WTC11 (cell line): ENCODE data around the gene MAPKAP1.

Experiments used
- CREB1 ChIP-seq: sonication (generic); formaldehyde crosslinking; IDR thresholded peaks from 2 replicates; pipeline ENCODE4 v1.8.0; 2023; ENCODE audit warnings: mild to moderate bottlenecking, missing genetic modification reagents
- CREM ChIP-seq: sonication (generic); formaldehyde crosslinking; IDR thresholded peaks from 2 replicates; pipeline ENCODE4 v1.8.1; 2022; ENCODE audit warnings: mild to moderate bottlenecking, missing genetic modification reagents, moderate library complexity
- ESRRA ChIP-seq: sonication (generic); formaldehyde crosslinking; IDR thresholded peaks from 2 replicates; pipeline ENCODE4 v1.8.1; 2022; ENCODE audit warnings: mild to moderate bottlenecking, missing genetic modification reagents, borderline replicate concordance
- TCF7 ChIP-seq: sonication (generic); formaldehyde crosslinking; IDR thresholded peaks from 2 replicates; pipeline ENCODE4 v1.8.0; 2022; ENCODE audit warnings: mild to moderate bottlenecking, low read depth, missing genetic modification reagents, moderate library complexity
- ZNF138 ChIP-seq: sonication (generic); formaldehyde crosslinking; conservative IDR thresholded peaks from 2 replicates; pipeline ENCODE4 v1.8.1; 2022; ENCODE audit warnings: mild to moderate bottlenecking, moderate library complexity, missing genetic modification reagents
- TF ChIP-seq, protein P1 (sequence below): fragments of 200-600 bp; IDR thresholded peaks from 2 replicates; pipeline ENCODE4 v1.8.0; 2022; ENCODE audit warnings: antibody characterized with exemption
- TF ChIP-seq, protein P2 (sequence below): sonication (generic); formaldehyde crosslinking; IDR thresholded peaks from 2 replicates; pipeline ENCODE4 v1.8.0; 2022; ENCODE audit warnings: mild to moderate bottlenecking, missing genetic modification reagents
- TF ChIP-seq, protein P3 (sequence below): sonication (generic); formaldehyde crosslinking; IDR thresholded peaks from 2 replicates; pipeline ENCODE4 v1.8.0; 2023; ENCODE audit warnings: missing genetic modification reagents, mild to moderate bottlenecking, borderline replicate concordance
- TF ChIP-seq, protein P4 (sequence below): sonication (generic); formaldehyde crosslinking; IDR thresholded peaks from 2 replicates; pipeline ENCODE4 v1.8.0; 2022; ENCODE audit warnings: mild to moderate bottlenecking, missing genetic modification reagents
- TF ChIP-seq, protein P5 (sequence below): sonication (generic); formaldehyde crosslinking; IDR thresholded peaks from 2 replicates; pipeline ENCODE4 v1.8.1; 2023; ENCODE audit warnings: mild to moderate bottlenecking, missing genetic modification reagents, borderline replicate concordance
- TF ChIP-seq, protein P6 (sequence below): sonication (generic); formaldehyde crosslinking; IDR thresholded peaks from 2 replicates; pipeline ENCODE4 v1.8.1; 2022; ENCODE audit warnings: low read depth, missing genetic modification reagents, borderline replicate concordance
- TF ChIP-seq, protein P7 (sequence below): sonication (generic); formaldehyde crosslinking; IDR thresholded peaks from 2 replicates; pipeline ENCODE4 v1.8.1; 2023; ENCODE audit warnings: mild to moderate bottlenecking, missing genetic modification reagents, moderate library complexity

DNA sequence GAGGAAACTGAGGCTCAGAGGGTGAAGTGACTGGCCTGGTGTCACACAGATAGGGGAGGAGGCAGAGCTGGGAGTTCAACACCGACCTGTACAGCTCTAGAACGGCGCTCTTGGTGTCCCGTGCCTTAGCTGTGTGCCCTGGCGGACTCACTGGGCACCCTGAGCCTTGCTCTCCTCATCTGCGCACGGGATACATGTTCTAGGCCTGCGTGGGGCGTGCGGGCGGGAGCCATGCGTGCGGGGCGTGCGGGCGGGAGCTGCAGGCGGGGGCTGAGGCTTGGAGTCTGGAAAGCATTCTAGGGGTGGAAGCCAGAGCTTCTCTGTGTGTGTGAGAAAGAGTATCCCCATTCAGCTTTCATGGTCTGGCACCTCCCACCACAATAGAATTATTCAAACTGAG lies 280.1 kb downstream of the MAPKAP1 start:
- TF ChIP-seq, protein P1, sequence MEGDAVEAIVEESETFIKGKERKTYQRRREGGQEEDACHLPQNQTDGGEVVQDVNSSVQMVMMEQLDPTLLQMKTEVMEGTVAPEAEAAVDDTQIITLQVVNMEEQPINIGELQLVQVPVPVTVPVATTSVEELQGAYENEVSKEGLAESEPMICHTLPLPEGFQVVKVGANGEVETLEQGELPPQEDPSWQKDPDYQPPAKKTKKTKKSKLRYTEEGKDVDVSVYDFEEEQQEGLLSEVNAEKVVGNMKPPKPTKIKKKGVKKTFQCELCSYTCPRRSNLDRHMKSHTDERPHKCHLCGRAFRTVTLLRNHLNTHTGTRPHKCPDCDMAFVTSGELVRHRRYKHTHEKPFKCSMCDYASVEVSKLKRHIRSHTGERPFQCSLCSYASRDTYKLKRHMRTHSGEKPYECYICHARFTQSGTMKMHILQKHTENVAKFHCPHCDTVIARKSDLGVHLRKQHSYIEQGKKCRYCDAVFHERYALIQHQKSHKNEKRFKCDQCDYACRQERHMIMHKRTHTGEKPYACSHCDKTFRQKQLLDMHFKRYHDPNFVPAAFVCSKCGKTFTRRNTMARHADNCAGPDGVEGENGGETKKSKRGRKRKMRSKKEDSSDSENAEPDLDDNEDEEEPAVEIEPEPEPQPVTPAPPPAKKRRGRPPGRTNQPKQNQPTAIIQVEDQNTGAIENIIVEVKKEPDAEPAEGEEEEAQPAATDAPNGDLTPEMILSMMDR: no peak
- no peak for TF ChIP-seq CREB1 (CRISPR knock-in tag)
- TF ChIP-seq, protein P2, sequence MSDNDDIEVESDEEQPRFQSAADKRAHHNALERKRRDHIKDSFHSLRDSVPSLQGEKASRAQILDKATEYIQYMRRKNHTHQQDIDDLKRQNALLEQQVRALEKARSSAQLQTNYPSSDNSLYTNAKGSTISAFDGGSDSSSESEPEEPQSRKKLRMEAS (CRISPR knock-in tag): no peak
- TF ChIP-seq, protein P3, sequence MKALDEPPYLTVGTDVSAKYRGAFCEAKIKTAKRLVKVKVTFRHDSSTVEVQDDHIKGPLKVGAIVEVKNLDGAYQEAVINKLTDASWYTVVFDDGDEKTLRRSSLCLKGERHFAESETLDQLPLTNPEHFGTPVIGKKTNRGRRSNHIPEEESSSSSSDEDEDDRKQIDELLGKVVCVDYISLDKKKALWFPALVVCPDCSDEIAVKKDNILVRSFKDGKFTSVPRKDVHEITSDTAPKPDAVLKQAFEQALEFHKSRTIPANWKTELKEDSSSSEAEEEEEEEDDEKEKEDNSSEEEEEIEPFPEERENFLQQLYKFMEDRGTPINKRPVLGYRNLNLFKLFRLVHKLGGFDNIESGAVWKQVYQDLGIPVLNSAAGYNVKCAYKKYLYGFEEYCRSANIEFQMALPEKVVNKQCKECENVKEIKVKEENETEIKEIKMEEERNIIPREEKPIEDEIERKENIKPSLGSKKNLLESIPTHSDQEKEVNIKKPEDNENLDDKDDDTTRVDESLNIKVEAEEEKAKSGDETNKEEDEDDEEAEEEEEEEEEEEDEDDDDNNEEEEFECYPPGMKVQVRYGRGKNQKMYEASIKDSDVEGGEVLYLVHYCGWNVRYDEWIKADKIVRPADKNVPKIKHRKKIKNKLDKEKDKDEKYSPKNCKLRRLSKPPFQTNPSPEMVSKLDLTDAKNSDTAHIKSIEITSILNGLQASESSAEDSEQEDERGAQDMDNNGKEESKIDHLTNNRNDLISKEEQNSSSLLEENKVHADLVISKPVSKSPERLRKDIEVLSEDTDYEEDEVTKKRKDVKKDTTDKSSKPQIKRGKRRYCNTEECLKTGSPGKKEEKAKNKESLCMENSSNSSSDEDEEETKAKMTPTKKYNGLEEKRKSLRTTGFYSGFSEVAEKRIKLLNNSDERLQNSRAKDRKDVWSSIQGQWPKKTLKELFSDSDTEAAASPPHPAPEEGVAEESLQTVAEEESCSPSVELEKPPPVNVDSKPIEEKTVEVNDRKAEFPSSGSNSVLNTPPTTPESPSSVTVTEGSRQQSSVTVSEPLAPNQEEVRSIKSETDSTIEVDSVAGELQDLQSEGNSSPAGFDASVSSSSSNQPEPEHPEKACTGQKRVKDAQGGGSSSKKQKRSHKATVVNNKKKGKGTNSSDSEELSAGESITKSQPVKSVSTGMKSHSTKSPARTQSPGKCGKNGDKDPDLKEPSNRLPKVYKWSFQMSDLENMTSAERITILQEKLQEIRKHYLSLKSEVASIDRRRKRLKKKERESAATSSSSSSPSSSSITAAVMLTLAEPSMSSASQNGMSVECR: no peak
- TF ChIP-seq, protein P4, sequence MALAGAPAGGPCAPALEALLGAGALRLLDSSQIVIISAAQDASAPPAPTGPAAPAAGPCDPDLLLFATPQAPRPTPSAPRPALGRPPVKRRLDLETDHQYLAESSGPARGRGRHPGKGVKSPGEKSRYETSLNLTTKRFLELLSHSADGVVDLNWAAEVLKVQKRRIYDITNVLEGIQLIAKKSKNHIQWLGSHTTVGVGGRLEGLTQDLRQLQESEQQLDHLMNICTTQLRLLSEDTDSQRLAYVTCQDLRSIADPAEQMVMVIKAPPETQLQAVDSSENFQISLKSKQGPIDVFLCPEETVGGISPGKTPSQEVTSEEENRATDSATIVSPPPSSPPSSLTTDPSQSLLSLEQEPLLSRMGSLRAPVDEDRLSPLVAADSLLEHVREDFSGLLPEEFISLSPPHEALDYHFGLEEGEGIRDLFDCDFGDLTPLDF (CRISPR knock-in tag): no peak
- no peak for TF ChIP-seq TCF7 (CRISPR knock-in tag)
- TF ChIP-seq, protein P5, sequence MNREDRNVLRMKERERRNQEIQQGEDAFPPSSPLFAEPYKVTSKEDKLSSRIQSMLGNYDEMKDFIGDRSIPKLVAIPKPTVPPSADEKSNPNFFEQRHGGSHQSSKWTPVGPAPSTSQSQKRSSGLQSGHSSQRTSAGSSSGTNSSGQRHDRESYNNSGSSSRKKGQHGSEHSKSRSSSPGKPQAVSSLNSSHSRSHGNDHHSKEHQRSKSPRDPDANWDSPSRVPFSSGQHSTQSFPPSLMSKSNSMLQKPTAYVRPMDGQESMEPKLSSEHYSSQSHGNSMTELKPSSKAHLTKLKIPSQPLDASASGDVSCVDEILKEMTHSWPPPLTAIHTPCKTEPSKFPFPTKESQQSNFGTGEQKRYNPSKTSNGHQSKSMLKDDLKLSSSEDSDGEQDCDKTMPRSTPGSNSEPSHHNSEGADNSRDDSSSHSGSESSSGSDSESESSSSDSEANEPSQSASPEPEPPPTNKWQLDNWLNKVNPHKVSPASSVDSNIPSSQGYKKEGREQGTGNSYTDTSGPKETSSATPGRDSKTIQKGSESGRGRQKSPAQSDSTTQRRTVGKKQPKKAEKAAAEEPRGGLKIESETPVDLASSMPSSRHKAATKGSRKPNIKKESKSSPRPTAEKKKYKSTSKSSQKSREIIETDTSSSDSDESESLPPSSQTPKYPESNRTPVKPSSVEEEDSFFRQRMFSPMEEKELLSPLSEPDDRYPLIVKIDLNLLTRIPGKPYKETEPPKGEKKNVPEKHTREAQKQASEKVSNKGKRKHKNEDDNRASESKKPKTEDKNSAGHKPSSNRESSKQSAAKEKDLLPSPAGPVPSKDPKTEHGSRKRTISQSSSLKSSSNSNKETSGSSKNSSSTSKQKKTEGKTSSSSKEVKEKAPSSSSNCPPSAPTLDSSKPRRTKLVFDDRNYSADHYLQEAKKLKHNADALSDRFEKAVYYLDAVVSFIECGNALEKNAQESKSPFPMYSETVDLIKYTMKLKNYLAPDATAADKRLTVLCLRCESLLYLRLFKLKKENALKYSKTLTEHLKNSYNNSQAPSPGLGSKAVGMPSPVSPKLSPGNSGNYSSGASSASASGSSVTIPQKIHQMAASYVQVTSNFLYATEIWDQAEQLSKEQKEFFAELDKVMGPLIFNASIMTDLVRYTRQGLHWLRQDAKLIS: no peak
- no peak for TF ChIP-seq ESRRA
- no peak for TF ChIP-seq CREM
- TF ChIP-seq, protein P6, sequence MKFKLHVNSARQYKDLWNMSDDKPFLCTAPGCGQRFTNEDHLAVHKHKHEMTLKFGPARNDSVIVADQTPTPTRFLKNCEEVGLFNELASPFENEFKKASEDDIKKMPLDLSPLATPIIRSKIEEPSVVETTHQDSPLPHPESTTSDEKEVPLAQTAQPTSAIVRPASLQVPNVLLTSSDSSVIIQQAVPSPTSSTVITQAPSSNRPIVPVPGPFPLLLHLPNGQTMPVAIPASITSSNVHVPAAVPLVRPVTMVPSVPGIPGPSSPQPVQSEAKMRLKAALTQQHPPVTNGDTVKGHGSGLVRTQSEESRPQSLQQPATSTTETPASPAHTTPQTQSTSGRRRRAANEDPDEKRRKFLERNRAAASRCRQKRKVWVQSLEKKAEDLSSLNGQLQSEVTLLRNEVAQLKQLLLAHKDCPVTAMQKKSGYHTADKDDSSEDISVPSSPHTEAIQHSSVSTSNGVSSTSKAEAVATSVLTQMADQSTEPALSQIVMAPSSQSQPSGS (CRISPR knock-in tag): no peak
- TF ChIP-seq, protein P7, sequence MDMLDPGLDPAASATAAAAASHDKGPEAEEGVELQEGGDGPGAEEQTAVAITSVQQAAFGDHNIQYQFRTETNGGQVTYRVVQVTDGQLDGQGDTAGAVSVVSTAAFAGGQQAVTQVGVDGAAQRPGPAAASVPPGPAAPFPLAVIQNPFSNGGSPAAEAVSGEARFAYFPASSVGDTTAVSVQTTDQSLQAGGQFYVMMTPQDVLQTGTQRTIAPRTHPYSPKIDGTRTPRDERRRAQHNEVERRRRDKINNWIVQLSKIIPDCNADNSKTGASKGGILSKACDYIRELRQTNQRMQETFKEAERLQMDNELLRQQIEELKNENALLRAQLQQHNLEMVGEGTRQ (CRISPR knock-in tag): no peak
- TF ChIP-seq ZNF138 (CRISPR knock-in tag): no peak
